Activated effector memory CD4-positive, alpha-beta T cell treated with Interleukin-2 at 50 U/mL for 16 hours (primary cell): Measurements from ENCODE around the gene LRRTM1.

Source experiments
- DNase-seq: peaks from one replicate; pipeline ENCODE4 v3.0.0-alpha.2; 2020

LRRTM1 gene

GRCh38 chr2:80303909-80304837 lies at the start of gene LRRTM1:
Gene LRRTM1, minus strand, starts transcription at chr2:80304752. Its CDS starts 933 bp downstream, at chr2:80303819.
- DNase-seq: no peak

- no peak for DNase-seq
Measured at GRCh38 chr2:80351231-80351630, 46.7 kb upstream of the LRRTM1 start.

- no peak for DNase-seq
Measured at GRCh38 chr2:80348953-80349352, 44.4 kb upstream of the LRRTM1 start.

GRCh38 chr2:80348078-80348477 lies 43.5 kb upstream of the LRRTM1 start:
- no peak for DNase-seq

- no peak for DNase-seq
Measured at GRCh38 chr2:80340022-80340421, 35.5 kb upstream of the LRRTM1 start.

GRCh38 chr2:80338794-80339193 lies 34.2 kb upstream of the LRRTM1 start:
- no peak for DNase-seq

GRCh38 chr2:80335411-80335810 lies 30.9 kb upstream of the LRRTM1 start:
- no peak for DNase-seq

GRCh38 chr2:80333886-80334285 lies 29.3 kb upstream of the LRRTM1 start:
- no peak for DNase-seq

- DNase-seq: no peak
Measured at GRCh38 chr2:80330527-80331450, 26.2 kb upstream of the LRRTM1 start.

GRCh38 chr2:80329491-80329890 lies 24.9 kb upstream of the LRRTM1 start:
- no peak for DNase-seq

GRCh38 chr2:80328159-80328571 lies 23.6 kb upstream of the LRRTM1 start:
- no peak for DNase-seq

- DNase-seq: no peak
Measured at GRCh38 chr2:80326861-80327260, 22.3 kb upstream of the LRRTM1 start.

- no peak for DNase-seq
Measured at GRCh38 chr2:80326214-80326613, 21.7 kb upstream of the LRRTM1 start.

- DNase-seq: no peak
Measured at GRCh38 chr2:80324525-80324924, 20.0 kb upstream of the LRRTM1 start.

GRCh38 chr2:80323610-80324009 lies 19.1 kb upstream of the LRRTM1 start:
- DNase-seq: no peak

GRCh38 chr2:80322958-80323357 lies 18.4 kb upstream of the LRRTM1 start:
- no peak for DNase-seq

- DNase-seq: no peak
Measured at GRCh38 chr2:80322311-80322920, 17.9 kb upstream of the LRRTM1 start.

- DNase-seq: no peak
Measured at GRCh38 chr2:80312282-80312839, 7.8 kb upstream of the LRRTM1 start.

- DNase-seq: no peak
Measured at GRCh38 chr2:80311304-80311703, 6.8 kb upstream of the LRRTM1 start.

- no peak for DNase-seq
Measured at GRCh38 chr2:80303006-80303908, 1.3 kb downstream of the LRRTM1 start.

- no peak for DNase-seq
Measured at GRCh38 chr2:80302314-80303005, 2.1 kb downstream of the LRRTM1 start.
